ENCODE results near the gene OBP2B.

The OBP2B gene

DNA sequence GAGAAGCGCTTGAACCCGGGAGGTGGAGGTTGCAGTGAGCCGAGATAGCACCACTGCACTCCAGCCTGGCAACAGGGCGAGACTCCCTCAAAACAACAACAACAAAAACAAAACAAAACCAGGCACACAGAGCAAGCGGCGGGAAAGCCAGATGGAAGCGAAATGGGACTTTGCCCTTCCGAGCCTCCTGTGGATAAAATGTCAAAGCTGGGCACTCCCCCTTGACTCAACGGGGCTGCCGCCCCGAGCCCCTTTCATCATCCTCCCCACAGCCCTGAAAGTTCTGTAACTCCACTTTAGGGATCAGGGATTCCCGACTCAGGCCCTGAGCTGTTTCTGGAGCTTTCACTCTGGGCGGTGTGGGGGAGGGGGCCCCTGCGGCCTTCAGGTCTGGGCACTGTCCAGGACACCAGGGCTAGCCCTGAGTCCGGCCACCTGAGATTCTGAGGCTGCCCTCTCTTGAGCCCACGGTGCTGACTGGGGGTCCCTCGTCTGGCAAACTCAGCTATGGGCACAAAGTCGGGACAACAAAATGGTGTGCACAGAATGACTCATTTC, 30.6 kb upstream of the OBP2B start:
- Histone ChIP-seq H3K27me3 (ENCODE audit: insufficient read depth, low read length) (0 out of 2 replicates have a peak, but pooled peaks cover 5% of the 10 kb centered on the region), H2AFZ (ENCODE audit: low read length) (no peak overlapping the region), H4K20me1 (ENCODE audit: insufficient read depth, low read length) (no peaks in the 10 kb centered on the region), H3K4me1 (ENCODE audit: insufficient read depth, low read length, severe bottlenecking) (no peaks in the 10 kb centered on the region), H3K79me2 (ENCODE audit: insufficient read depth, low read length) (no peaks in the 10 kb centered on the region), H3K4me2 (ENCODE audit: low read length) (no peak overlapping the region), H3K36me3 (ENCODE audit: insufficient read depth, low read length) (no peaks in the 10 kb centered on the region), H3F3A (ENCODE audit: insufficient read depth, low read length) (no peaks in the 10 kb centered on the region), H3K27ac (ENCODE audit: low read depth, low read length, poor library complexity, severe bottlenecking) (no peak overlapping the region), H3K9me3 (ENCODE audit: low read length) (no peaks in the 10 kb centered on the region), H3K9ac (ENCODE audit: low read length) (no peak overlapping the region), H3K4me3 (ENCODE audit: low read depth, low read length, poor library complexity, severe bottlenecking) (no peak overlapping the region), H3K9me2 (ENCODE audit: low read depth, low read length) (no peaks in the 10 kb centered on the region)
- no peak for TF ChIP-seq CTCF (IDR thresholded peaks at IDR 0.05; ENCODE audit: low read length)
- TF ChIP-seq EZH2 (IDR thresholded peaks at IDR 0.05; ENCODE audit: borderline replicate concordance, low read length), result no peak

DNA sequence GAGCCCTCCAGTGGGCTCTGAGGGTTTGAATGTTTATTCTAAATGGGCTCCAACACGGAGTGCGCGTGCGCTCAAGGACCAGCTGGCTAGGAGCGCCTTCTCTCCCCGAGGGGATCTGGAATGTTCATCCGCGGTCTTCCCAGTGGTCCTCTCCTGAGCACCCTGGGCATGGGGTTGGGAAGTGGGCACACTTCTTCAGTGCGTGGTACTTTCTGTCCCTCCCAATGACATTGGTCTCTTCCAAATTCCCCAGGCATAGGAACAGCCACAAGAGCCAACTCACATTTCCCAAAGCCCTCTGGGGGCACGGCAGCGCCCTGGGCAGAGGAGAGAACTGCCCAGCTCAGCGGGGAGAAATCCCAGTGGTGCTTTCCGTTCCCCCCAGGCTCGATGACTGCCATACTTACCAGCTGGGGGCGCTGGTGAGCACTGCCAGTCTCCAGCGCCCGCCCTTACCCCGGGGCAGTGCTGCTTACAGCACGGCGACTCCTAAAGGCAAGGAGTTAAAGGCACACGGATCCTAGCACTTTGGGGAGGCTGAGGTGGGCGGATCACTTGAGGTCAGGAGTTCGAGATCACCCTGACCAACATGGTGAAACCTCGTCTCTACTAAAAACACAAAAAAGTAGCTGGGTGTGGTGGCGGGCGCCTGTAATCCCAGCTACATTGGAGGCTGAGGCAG, 29.9 kb upstream of the OBP2B start:
- Histone ChIP-seq H4K20me1 (ENCODE audit: insufficient read depth, low read length) (no peaks in the 10 kb centered on the region), H3K27ac (ENCODE audit: low read depth, low read length, poor library complexity, severe bottlenecking) (no peak overlapping the region), H3K4me3 (ENCODE audit: low read depth, low read length, poor library complexity, severe bottlenecking) (no peak overlapping the region), H3K9me3 (ENCODE audit: low read length) (no peaks in the 10 kb centered on the region), H3K79me2 (ENCODE audit: insufficient read depth, low read length) (no peaks in the 10 kb centered on the region), H3K4me1 (ENCODE audit: insufficient read depth, low read length, severe bottlenecking) (no peaks in the 10 kb centered on the region), H3K4me2 (ENCODE audit: low read length) (no peak overlapping the region), H3K27me3 (ENCODE audit: insufficient read depth, low read length) (0 out of 2 replicates have a peak, but pooled peaks cover 2% of the 10 kb centered on the region), H2AFZ (ENCODE audit: low read length) (no peak overlapping the region), H3K9ac (ENCODE audit: low read length) (no peak overlapping the region), H3K36me3 (ENCODE audit: insufficient read depth, low read length) (no peaks in the 10 kb centered on the region), H3F3A (ENCODE audit: insufficient read depth, low read length) (no peaks in the 10 kb centered on the region), H3K9me2 (ENCODE audit: low read depth, low read length) (no peaks in the 10 kb centered on the region)
- TF ChIP-seq EZH2 (IDR thresholded peaks at IDR 0.05; ENCODE audit: borderline replicate concordance, low read length) (no peak), CTCF (IDR thresholded peaks at IDR 0.05; ENCODE audit: low read length) (peak; percentile 60)

- Histone ChIP-seq H3K36me3 (ENCODE audit: insufficient read depth, low read length) (no peaks in the 10 kb centered on the region), H3K27me3 (ENCODE audit: insufficient read depth, low read length) (no peaks in the 10 kb centered on the region), H3K4me3 (ENCODE audit: low read depth, low read length, poor library complexity, severe bottlenecking) (no peak overlapping the region), H3K27ac (ENCODE audit: low read depth, low read length, poor library complexity, severe bottlenecking) (no peak overlapping the region), H3K9me3 (ENCODE audit: low read length) (no peaks in the 10 kb centered on the region), H3K9ac (ENCODE audit: low read length) (no peak overlapping the region), H3K9me2 (ENCODE audit: low read depth, low read length) (no peaks in the 10 kb centered on the region), H3F3A (ENCODE audit: insufficient read depth, low read length) (no peaks in the 10 kb centered on the region), H3K79me2 (ENCODE audit: insufficient read depth, low read length) (no peaks in the 10 kb centered on the region), H2AFZ (ENCODE audit: low read length) (no peak overlapping the region), H3K4me2 (ENCODE audit: low read length) (no peak overlapping the region), H4K20me1 (ENCODE audit: insufficient read depth, low read length) (no peaks in the 10 kb centered on the region), H3K4me1 (ENCODE audit: insufficient read depth, low read length, severe bottlenecking) (no peaks in the 10 kb centered on the region)
- TF ChIP-seq EZH2 (IDR thresholded peaks at IDR 0.05; ENCODE audit: borderline replicate concordance, low read length) (no peak), CTCF (IDR thresholded peaks at IDR 0.05; ENCODE audit: low read length) (no peak)
Observed at GRCh38 chr9:133238272-133238850, 29.3 kb upstream of the OBP2B start.
